Thoracic aorta endothelial cell (primary cell): ENCODE data around the gene PAEP. TPM values are rescaled to one million over a fixed set of nuclear protein-coding genes. Genes with fewer than 3 reads are reported as not detected.

Source experiments
- total RNA-seq: library from RNA; depleted of rRNA; stranded (reverse); fragments of >200 nt; gene quantifications from 2 replicates; pipeline ENCODE4 v1.2.3, GENCODE V29; 2012

Gene PAEP
- not detected in 2 replicates for total RNA-seq

DNA sequence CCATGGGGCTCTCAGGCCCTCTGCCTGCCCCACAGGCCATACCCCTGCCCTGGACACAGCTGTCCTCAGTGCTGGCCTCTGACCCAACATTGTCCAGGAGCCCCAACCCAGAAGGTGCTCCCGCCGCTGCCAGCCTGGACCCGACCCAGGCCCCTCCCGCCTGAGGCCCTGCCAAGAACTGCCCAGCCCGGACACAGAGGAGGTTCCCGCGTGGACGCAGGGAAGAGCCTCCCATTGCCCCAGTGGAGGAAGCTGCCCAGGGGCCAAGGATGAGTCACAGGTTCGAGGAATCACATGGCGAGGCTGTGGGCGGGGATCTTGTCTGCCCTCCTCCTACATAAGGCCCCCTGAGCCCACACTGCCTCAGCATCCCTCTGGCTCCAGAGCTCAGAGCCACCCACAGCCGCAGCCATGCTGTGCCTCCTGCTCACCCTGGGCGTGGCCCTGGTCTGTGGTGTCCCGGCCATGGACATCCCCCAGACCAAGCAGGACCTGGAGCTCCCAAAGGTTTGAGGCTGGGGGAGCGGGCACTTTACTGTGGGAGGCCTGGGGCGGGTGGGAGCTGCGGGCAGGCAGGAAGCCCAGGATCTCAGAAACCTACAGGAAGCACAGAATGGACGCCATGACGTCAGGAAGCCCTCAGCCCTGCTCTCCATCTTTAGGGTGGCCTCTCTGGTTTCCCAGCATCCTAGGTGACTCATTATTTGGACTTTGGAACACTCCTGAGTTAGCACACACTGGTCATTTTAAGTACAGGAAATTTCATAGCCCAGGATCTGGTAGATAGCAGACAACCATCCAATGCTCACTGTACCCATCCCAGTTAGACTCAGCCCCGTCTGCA lies at the start of gene PAEP:
TSS of gene PAEP (plus strand) at position 366 of the 844 bp plus-strand sequence.

DNA sequence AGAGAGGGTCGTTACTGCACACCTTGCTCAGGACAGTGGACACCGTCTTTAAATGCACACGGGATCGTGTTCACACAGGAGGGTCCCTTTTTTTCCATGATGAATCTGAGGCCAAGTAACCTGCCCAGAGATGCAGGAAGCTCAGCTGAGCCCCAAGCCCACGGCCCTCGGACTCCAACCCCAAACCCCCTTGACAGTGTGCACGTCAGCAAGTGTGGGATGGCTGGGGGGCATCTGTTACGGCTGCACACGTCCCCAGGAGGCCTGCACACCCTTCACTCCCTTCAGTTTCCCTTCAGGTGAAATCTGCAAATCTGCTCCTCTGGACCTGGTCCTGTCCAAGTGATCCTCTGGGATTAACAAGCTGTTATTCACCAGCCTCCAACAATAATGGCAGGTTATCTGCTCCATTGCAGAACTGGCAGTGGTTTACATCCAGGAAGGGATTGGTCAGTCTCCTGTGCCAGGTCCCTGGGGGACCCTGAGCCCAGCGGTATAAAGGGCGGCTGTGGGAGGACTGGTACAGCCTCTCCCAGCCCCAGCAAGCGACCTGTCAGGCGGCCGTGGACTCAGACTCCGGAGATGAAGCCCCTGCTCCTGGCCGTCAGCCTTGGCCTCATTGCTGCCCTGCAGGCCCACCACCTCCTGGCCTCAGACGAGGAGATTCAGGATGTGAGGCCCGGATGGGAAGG lies 40.5 kb upstream of the PAEP start, which contains the start of gene LCN1:
TSS of gene LCN1 (plus strand) at position 525 of the 692 bp plus-strand sequence. CDS start at position 583, 58 bp downstream.

DNA sequence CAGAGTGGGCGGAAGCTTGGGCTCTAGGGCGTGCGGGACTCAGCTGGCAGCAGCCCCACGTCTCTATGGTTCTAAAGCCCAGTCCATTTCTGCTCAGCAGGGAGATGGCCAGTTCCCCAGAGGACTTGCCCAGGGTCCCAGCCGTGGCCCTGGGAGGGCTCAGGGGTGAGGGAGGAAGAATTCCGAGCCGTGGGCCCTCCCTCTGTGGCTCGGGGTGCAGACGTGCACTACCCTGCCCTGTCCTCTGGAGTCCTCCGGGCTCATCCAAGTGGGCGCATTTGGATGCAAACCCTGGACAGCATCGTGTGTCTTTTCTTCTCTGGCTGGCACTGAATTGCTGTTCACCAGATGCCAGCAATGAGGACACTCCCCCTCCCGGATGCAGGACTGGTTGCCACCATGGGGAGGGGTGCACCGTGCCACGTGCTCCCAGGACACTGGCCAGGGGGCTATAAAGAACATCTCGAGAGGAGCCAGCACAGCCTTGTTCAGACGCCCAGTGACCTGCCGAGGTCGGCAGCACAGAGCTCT lies 15.8 kb upstream of the PAEP start, which contains the start of gene OBP2A:
TSS of gene OBP2A (plus strand) at position 481 of the 531 bp plus-strand sequence. CDS start 55 bp downstream, outside the sequence.

Other genes with a start within 250 kb of the PAEP start
- gene PPP1R26, start 82.0 kb upstream of the PAEP start, total RNA-seq, result 9.8 and 16.5 TPM in 2 replicates
- 30.5 and 39.3 TPM in 2 replicates for gene MRPS2, start 61.1 kb upstream of the PAEP start, total RNA-seq
- gene LCN1, start 40.3 kb upstream of the PAEP start, total RNA-seq, result not detected in 2 replicates
- gene OBP2A, start 15.6 kb upstream of the PAEP start, total RNA-seq, result not detected in 2 replicates
- not detected in 2 replicates for gene GLT6D1, start 77.8 kb downstream of the PAEP start, total RNA-seq
- not detected in 2 replicates for gene LCN9, start 101.6 kb downstream of the PAEP start, total RNA-seq
- gene SOHLH1, start 137.7 kb downstream of the PAEP start, total RNA-seq, result not detected in 2 replicates
- gene KCNT1, start 140.4 kb downstream of the PAEP start, total RNA-seq, result not detected in 2 replicates